Peyer's patch (tissue), 4 donors: Measurements from ENCODE around the gene CELF4.

Experiments used
- POLR2A ChIP-seq, 2 donors: fragments of 450-650 bp; IDR thresholded peaks; one replicate each; pipeline ENCODE4 v1.5.1; 2017; ENCODE audit warnings: antibody characterized with exemption in 2 of 2, mild to moderate bottlenecking in 2 of 2, moderate library complexity in 2 of 2
- TF ChIP-seq, protein P1 (sequence below), 6 experiments: fragments of 450-650 bp in 4 of 6; fragments of 200-600 bp in 2 of 6; sonication (generic) in 1 of 6; IDR thresholded peaks; one replicate each; pipeline ENCODE4 v1.5.1; 2017 to 2019; ENCODE audit warnings: antibody characterized with exemption in 6 of 6, mild to moderate bottlenecking in 3 of 6, moderate library complexity in 1 of 6

DNA sequence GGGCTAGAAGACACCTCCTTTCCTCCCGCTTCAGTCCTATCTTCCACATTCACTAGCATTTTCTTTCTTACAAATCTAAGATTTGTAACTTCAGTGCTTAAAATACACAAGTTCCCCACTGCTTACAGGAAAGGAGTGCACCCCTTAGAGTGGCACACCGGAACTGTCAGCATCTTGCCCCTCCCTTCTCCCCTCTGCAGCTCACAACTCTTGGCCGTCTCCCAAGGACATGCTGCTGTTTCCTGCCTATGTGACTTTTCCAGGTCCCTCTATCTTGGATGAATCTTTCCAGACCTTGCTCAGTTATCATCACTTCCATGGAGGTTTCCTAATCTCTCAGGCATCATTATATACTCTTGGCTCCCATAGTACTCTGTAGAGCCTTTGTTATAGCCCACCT lies 334.8 kb downstream of the CELF4 start:
- TF ChIP-seq, protein P1, sequence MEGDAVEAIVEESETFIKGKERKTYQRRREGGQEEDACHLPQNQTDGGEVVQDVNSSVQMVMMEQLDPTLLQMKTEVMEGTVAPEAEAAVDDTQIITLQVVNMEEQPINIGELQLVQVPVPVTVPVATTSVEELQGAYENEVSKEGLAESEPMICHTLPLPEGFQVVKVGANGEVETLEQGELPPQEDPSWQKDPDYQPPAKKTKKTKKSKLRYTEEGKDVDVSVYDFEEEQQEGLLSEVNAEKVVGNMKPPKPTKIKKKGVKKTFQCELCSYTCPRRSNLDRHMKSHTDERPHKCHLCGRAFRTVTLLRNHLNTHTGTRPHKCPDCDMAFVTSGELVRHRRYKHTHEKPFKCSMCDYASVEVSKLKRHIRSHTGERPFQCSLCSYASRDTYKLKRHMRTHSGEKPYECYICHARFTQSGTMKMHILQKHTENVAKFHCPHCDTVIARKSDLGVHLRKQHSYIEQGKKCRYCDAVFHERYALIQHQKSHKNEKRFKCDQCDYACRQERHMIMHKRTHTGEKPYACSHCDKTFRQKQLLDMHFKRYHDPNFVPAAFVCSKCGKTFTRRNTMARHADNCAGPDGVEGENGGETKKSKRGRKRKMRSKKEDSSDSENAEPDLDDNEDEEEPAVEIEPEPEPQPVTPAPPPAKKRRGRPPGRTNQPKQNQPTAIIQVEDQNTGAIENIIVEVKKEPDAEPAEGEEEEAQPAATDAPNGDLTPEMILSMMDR (IDR thresholded peaks at IDR 0.05) = no peak
- no peak for TF ChIP-seq POLR2A (IDR thresholded peaks at IDR 0.05)
